Measurements from ENCODE around the gene PCDH11X. TPM values are rescaled to one million over a fixed set of nuclear protein-coding genes. Genes with fewer than 3 reads are reported as not detected.

The PCDH11X gene, protein sequence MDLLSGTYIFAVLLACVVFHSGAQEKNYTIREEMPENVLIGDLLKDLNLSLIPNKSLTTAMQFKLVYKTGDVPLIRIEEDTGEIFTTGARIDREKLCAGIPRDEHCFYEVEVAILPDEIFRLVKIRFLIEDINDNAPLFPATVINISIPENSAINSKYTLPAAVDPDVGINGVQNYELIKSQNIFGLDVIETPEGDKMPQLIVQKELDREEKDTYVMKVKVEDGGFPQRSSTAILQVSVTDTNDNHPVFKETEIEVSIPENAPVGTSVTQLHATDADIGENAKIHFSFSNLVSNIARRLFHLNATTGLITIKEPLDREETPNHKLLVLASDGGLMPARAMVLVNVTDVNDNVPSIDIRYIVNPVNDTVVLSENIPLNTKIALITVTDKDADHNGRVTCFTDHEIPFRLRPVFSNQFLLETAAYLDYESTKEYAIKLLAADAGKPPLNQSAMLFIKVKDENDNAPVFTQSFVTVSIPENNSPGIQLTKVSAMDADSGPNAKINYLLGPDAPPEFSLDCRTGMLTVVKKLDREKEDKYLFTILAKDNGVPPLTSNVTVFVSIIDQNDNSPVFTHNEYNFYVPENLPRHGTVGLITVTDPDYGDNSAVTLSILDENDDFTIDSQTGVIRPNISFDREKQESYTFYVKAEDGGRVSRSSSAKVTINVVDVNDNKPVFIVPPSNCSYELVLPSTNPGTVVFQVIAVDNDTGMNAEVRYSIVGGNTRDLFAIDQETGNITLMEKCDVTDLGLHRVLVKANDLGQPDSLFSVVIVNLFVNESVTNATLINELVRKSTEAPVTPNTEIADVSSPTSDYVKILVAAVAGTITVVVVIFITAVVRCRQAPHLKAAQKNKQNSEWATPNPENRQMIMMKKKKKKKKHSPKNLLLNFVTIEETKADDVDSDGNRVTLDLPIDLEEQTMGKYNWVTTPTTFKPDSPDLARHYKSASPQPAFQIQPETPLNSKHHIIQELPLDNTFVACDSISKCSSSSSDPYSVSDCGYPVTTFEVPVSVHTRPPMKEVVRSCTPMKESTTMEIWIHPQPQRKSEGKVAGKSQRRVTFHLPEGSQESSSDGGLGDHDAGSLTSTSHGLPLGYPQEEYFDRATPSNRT (N-terminal part only)
- total RNA-seq = not detected in 2 replicates

DNA sequence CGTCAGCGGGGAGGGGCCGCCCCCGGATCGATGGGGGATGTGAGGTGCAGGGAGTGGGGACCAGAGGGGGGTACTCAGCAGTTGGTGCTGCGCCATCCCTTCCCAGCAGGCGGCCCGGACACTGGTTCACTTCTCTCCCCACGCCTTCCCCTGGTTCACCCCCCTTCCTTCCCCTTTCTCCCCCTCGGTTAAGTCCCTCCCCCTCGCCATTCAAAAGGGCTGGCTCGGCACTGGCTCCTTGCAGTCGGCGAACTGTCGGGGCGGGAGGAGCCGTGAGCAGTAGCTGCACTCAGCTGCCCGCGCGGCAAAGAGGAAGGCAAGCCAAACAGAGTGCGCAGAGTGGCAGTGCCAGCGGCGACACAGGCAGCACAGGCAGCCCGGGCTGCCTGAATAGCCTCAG lies at the start of gene PCDH11X:
Gene PCDH11X (plus strand): TSS at position 241 of the 400 bp plus-strand sequence. CDS start 56,130 bp downstream, outside the sequence.

